ENCODE data around the gene RERE.

DNA sequence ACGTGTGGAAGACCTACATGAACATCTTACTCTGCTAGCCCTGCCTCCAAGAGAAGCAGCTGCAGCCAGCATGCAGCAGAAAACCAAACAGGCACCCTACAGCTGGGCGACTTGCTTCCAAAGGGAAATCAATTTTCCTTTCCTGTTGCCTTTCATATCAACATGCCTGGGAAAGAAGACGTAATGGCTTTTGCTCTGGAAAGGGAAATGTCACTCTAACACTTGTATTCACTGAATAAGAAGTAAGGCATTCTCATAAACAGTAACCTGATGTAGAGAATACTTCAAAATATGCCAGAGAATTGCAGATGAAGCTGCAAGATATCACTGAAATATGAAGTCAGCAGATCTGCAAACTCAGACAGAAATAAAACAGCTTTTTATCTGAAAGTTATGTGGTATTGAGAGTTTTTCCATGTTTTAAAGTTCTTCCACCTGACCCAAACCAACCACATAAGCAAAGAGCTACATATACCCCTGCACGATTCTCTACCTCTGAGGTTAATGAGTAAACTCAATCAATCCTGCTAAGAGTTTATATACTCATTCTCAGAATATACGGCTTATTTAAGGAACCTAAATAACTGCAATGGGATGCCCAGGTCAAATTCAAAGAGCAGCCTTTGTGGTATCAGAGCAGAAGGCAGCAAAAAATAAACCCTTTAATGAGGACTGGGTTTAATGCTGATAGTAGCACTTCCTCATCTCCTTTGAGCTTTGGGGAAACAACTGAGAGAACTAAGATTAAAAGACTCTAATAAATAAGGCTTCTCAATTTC lies 150.9 kb downstream of the RERE start:
- TF ChIP-seq POLR2A (IDR thresholded peaks at IDR 0.05) (no peak), CTCF (IDR thresholded peaks at IDR 0.05) (no peak)

Measured in body of pancreas (tissue), 4 donors.